ENCODE measurements around the gene IL31.
"Not testable (repeated sequence)": the region's sequence is repeated elsewhere in the genome, so short reads cannot be mapped to it uniquely, and the experiment has no call there.

Gene IL31

DNA sequence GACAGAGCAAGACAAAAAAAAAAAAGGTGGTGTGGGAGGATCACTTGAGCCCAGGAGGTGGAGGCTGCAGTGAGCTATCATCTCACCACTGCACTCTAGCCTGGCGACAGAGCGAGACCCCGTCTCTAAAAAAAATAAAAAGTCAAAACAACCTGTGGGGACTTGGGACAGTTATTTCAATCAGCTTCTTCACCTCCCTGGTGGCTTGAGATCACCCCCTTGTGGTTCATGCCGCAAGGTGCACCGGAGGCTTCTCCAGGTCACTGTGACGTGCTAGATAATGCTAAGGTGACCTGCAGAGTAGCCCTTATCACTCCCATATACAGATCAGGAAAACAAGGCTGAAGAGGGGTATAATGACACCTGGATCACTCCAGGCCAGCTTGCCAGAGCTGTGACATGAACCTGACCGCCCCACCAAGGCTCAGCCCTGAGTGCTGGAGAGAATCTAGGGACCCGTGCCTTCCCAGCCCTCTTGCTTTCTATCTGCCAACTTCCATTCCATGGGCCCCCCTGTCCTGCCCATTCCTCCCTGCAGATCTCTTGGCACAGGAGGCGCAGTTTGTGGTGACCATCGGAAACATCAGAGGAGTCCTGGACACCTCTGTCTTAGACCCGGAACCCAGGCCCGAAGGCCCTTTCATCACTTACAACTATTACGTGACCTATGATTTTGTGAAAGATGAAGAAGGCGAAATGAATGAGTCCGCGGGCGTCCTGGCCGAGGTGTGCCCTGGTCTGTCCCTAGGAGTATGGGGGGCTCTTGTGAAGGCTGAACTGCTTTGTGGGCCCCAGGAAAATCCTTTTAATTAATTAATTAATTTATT lies 17.0 kb upstream of the IL31 start:
- DNase-seq = peak; percentile 79 to 85

DNA sequence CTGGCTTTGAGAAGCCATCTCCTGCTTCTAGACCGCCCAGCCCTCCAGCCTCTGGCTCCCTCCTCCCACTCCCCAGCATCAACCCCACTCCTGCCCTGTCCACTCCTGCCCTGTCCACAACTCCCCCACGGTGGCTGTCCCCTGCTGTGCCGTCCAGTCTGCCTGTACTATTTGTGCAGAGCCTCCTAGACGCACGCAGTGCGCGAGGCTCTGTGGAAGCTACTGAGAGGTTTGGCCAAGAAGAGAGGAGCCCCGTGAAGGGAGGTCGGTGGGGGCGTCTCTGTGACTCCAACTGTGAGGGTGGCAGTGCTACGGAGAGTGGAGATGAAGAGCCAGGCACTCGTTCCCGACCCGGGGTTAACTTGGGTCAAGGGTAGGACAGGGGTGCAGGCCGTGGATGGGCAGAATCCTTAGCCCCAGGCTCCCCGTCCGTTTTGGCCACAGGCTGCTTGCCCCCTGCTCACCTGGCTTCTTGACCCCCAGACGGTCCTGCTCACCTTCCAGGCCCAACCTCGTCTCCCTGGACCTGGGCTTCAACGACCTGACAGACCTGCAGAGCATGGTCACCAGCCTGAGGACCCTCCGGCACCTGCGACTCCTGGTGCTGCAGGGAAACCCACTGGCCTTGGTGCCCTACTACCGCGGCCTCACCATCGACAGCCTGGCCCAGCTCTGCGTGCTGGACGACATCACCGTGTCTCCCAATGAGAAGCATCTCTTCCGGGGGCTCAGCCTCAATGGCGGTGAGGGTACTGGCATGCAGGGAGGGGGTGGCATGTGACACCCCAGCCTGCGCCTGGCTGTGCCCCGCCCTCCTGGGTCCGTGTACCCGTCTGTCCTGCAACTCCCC lies 15.8 kb upstream of the IL31 start:
- DNase-seq = no peak

DNA sequence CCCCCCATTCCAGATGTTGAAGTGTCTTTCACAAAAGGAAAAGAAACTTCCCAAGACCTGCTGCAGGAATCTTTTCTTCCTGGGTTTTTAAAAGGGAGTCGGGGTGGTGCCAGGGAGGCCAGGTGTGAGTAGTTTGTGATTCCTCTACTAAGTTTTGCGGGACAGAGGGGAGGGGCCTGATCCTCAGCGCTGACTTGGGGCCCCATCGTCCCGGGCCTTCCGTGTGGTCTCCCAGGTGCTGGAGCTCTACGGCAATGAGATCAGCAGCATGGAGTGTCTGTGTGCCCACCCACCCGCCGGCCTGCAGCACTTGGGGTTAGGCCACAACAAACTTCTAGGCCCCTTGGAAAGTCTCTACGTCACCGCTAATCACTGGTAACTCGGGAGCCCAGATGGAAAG lies 13.4 kb upstream of the IL31 start:
- no peak for DNase-seq

DNA sequence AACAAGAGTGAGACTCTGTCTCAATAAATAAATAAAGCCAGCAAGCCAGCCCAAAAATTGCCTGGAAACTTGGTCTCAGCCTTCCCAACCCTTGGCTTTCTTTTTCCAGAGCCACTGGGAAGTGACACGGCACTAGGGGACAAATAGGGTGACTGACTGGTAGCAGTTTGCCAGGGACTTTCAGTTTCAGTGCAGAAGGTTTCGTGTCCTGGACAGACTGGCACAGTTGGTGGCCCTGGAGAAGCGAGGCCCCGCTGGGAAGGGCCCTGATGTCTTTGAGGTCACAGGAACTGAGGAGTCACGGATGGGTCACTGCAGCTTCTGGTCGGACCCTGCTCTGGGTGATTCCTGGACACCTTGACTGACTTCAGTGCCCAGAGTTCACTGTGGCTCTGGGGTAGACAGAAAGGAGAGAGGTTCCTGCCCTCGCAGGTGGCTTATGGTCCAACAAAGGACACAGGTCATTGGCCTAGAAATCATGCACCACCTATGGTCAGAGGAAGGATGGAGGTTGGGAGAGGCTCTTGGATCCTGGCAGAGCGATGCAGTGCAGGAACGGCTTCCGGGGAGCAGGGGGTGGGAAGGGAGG lies 11.6 kb upstream of the IL31 start:
- no peak for DNase-seq

DNA sequence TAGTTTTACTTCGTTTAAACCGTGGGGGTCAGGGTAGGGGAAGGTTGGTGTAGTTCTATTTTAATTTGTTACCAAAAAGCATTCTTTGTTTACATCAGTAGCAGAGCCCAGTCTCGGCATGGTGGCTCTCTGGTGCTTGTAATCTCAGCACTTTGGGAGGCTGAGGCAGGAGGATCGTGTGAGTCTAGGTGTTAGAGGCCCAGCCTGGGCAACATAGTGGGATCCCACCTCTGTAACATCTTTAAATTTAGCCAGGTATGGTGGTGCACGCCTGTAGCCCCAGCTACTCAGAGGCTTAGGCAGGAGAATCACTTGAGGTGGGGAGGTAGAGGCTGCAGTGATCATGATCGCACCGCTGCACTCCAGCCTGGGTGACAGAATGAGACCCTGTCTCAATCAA lies 11.1 kb upstream of the IL31 start:
- no peak for DNase-seq

DNA sequence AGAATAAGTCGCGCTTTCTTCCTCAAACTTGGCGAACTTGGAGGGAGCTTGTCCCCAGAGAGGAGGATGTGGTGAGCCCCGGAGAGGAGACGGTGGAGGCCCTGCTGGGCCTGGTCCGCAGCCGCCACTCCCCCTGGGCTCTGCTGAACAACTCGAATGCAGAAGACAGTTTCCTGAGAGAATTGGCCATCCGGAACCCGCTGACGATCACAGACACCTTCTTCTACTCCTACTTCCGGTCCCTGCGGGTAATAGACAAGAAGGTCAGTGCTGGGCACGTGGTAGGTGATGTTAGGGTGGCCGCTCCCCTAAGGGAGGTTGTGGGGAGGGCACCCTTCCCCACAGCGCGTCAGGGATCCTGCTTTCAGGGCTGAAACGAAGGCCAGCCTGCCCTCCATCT lies 10.5 kb upstream of the IL31 start:
- no peak for DNase-seq

DNA sequence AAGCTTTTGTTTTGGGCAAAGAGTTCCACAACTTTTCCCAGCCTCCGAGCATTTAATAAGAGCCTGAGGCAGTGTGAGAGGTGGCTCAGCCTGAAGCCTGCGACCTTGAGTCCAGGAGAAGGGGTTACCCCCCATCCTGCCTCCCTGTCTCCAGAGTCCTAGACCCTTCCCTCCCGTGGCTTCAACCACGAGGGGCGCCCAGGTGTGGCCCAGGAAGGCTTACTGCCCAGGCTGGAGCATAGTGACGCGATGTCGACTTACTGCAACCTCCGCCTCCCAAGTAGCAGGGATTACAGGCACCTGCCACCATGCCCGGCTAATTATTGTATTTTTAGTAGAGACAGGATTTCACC lies 9.5 kb upstream of the IL31 start:
- DNase-seq = no peak

DNA sequence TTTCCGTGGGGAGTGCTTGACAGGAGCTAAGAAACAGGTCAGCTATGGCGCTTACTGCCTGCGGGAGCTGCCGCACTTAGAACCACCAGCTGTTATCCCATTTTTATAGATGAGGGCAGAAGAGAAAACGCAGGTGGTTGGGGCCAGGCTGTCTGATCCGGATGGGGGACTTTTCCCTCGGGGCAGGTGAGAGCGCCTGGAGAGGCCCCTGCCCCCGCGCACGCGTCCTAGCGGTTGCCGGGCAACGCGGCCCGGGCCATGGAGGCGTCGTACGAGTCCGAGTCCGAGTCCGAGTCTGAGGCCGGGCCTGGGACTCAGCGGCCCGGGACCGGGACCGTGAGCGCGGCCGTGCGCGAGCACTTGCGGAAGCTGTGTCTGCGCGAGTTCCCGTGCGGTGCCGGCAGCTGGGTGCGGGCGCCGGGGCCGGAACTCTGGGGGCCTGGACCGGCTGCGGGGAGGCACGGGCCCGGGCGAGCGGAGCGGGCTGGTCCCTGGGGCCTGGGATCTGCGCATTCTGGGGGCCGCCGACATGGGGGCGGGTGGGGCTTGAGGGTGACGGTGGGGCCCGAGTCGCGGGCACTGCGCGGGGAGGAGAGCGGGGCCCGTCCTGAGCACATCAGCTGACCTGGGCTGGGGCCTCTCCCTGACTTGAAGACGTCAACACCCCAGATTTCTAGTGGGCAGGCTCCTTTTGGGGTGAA lies 9.0 kb upstream of the IL31 start, which contains the start of gene LRRC43:
LRRC43 (plus strand) TSS at position 237 of the 701 bp plus-strand sequence; CDS start at position 259, 22 bp downstream.
- DNase-seq = peak in 1 of 2 experiments; percentile 29

DNA sequence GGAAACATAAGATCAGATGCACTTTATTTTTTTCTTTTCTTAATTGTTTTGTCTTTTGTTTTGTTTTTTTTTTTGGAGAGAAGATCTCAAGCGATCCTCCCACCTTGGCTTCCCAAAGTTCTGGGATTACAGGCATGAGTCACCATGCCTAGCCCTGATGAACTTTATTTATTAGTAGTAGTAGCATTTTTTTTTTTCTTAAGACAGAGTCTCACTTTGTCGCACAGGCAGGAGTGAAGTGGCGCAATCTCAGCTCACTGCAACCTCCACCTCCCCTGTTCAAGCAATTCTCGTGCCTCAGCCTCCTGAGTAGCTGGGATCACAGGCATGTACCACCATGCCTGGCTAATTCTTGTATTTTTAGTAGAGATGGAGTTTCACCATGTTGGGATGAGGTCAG lies 2.5 kb upstream of the IL31 start:
- not testable (repeated sequence) for DNase-seq

DNA sequence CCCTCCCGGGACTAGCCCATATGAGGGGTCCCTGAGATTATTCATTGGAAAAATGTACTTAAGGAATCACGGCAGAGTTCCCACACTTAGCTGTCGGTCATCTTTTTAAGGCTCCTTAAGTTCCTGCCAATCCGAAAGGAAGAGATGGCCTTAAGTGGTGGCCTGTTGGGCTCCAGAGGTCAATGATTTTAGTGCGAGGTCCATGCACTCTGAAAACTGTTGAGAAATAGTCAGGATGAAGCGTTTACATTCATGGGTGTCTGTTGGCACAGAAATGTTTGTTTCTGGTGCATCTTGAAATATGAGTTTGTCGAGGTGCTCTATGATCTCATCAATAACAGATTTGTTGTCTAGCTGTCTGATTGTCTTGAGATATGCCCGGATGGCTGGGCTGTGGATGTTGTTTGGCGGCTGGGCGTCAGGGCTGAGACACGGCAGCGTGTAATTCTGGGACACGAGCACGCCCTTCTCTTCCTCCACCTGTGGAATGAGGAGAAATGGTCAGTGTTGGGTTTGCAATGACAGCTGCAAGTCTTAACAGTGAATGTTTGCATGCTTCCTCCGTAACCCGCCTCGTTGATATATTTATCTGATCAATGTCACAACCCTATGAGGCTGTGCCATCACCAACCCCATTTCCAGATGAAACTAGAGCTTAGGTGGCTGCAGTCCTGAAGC lies 1.6 kb downstream of the IL31 start:
- DNase-seq = no peak

DNA sequence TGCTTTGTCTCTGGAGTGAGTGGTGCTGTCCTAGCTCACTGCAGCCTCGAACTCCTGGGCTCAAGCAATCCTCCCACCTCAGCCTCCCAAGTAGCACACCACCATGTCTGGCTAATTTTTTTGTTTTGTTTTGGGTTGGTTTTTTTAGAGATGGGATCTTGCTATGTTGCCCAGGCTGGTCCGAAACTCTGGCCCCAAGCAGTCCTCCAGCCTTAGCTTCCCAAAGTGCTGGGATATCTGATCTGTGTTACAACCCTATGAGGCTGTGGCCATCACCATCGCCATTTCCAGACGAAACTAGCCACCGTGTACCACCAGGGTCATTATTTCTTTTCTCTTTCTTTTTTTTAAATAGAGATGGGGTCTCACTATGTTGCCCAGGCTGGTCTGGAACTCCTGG lies 2.6 kb downstream of the IL31 start:
- no peak for DNase-seq

DNA sequence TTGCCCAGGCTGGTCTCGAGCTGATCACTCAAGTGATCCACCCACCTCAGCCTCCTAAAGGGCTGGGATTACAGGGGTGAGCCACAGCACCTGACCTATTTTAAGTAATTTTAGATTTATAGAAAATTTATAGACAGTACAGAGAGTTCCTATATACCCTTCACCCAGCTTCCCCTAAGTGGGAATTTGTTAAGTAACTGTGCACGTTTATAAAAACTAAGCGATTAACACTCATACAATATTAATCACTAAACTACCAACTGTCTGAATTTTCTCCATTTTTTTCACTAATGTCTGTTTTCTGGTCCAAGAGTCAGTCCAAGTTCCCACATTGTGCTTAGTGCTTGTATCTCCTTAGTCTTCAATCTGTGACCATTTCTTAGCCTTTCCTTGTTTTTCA lies 5.5 kb downstream of the IL31 start:
- no peak for DNase-seq

DNA sequence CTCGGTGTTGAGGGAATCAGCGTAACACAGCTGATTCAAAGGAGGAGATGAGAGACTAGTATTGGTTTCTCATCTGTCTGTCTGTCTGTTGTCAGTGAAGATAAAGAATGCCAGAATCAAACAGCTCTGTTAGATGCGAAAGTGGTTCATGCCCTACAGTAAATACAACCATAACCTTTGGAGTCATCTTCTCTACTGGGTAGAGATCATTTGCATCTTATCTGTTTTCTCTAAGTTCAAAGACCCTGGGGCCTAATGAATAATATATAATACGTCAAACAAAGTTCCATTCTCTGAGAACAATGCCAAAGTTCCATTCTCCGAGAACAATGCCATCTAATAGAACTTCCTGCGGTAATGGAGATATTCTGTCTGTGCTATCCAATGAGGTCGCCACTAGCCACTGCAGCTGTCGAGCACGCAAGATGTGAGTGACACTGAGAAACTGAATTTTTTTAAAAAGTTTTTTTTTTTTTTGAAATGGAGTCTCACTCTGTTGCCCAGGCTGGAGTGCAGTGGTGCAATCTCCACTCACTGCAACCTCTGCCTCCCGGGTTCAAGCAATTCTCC lies 6.6 kb downstream of the IL31 start:
- DNase-seq = no peak

DNA sequence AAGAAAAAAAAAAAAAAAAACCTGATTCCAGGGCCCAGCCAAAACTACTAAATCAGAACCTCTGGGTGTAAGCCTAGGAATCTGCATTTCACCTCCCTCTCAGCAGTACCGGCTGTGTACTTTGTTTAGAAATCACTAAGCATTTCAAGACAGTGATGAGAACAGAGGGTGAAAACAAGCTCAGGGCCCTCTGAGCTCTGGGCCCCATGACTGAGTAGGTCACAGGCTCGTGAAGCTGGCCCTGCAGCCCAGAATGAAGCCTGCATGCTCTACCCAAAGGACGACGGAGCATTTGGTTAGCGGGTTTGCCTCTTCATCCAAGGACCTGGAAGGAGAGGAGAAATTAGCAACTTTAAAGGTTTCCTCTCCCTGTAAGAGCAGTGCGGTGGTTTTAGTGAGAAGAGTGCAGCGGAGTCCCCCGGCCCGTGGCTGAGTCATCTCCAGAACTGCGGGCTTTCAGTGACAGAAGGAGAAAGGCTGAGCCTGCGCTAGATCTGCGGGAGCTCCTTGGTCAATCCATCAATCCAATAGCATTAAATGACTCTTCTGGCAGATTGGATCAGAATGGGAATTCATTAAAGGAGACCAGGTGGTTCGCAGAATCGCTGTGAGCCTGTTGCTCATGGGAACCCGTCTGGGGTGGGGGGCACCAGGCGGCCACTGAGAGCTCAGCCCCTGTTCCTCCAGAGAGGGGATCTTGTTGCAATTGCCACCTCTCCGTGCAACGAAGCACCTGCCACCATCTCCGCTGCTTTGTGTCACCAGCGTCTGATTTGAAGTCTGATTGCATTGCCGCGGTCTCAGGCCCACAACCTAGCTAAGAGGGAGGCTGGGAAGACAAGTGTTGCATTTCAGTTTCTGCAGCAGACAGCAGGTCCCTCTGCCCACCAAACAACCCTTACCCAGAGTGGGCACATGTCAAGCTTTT lies 7.3 kb downstream of the IL31 start:
- DNase-seq = peak; percentile 67 to 79

DNA sequence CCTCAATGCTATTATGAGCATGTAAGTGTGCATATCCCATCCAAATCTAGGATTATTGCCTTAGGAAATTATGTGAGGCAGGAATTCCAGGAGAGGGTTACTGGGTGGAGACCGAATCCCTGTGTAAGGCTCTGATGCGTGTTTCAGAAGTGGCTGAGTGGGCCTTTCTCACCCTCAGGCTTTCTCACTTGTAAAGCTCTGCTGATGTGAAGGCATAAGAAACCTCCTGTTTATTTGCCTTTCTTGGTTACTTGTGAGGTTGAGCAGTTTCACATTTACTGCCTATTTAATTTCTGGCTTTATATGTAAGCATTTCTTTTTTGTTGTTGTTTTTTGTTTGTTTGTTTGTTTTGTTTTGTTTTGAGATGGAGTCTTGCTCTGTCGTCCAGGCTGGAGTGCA lies 11.0 kb downstream of the IL31 start:
- no peak for DNase-seq

DNA sequence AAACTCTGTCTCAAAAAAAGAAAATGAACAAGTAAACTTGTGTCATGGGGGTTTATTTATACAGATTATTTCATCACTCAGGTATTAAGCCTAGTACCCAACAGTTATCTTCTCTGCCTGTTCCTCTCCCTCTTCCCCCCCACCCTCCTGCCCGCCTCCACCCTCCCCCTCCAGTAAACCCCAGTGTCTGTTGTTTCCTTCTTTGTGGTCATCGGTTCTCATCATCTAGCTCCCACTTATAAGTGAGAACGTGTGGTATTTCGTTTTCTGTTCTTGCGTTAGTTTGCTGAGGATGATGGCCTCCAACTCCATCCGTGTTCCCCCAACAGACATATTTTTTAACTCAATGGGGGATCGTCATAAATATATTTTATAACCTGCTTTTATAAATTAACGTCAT lies 12.3 kb downstream of the IL31 start:
- DNase-seq = no peak

DNA sequence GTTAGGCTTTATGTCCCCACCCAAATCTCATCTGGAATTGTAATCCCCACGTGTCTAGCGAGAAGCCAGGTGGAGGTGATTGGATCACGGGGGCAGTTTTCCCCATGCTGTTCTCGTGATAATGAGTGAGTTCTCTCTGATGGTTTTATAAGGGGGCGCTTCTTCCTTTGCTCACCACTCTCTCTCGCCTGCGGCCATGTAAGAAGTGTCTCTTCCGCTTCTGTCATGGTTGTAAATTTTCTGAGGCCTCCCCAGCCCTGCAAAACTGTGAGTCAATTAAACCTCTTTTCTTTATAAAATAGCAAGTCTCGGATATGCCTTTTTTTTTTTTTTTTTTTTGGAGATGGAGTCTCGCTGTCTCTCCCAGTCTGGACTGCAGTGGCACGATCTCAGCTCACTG lies 13.3 kb downstream of the IL31 start:
- DNase-seq = no peak

DNA sequence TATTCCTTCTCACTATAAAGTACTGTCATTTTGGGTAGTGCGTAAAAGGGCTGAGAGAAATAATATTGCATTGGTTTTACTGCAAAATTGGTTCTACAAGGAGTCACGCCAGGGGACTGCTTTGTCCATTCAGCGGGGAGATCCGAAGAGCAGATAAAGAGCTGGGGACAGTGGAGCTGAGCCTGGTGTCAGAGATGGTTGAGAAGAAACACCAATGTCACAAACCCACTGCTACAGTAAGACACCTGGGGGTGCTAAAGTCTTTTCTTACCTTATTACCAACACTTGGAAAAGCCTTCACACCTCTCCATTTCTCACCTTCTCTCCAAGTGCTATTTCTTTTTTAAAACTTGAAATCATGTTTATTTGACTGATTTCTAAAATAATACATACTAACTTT lies 14.1 kb downstream of the IL31 start:
- no peak for DNase-seq

DNA sequence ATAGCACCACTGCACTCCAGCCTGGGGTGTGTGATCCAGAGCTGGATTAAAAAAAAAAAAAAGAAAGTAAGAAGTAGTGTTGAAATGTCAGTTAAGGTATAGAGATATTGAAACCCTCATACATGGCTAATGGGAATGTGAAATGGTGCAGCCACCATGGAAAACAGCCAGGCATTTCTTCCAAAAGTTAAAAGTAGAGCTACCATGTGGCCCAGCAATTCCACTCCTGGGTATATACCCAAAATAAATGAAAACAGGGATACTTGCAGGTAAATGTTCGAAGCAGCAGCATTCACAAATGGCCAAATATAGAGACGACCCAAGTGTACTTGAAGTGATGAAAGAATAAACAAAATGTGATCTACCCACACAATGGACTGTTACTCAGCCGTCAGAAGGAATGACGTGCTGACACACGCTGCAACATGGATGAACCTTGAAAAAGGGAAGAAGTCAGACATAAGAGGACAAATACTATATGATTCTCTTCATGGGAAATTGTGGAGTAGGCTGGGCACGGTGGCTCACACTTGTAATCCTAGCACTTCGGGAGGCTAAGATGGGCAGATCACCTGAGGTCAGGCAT lies 15.2 kb downstream of the IL31 start:
- DNase-seq = no peak

DNA sequence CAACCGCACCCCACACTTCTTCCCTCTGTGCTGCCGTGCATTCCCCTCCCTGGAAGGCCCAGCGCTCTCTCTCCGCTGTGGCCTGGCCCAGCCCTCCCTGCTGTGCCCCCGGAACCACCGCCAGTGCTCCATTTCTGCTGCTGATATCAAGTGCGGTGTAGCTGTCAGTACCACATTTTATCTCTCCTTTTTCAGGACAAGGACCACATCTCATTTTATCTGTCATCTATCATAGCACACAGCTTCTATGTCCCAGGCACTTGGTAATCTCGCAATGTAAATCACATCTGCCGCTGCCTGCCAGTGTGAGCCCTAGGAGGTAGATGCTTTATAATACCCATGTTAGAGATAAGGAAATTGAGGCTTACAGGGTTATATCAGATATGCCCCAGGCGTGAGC lies 18.3 kb downstream of the IL31 start:
- DNase-seq = no peak

DNA sequence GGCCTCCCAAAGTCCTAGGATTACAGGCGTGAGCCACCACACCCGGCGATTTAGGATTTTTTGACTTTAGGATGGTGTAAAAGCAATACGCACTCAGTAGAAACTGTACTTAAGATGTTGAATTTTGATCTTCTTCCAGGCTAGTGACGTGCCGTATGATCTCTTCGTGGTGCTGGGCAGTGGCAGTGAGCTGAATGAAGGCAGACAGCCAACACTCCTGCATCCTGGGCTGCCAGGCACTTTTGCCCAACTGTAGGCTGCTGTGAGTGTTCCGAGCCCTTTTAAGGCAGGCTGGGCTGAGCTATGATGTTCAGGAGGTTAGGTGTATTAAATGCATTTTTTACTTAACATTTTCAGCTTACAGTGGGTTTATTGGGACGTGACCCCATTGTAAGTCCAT lies 21.3 kb downstream of the IL31 start:
- no peak for DNase-seq
